ENCODE results near the gene COL6A5. TPM values are rescaled to one million over a fixed set of nuclear protein-coding genes. Genes with fewer than 3 reads are reported as not detected.

Gene COL6A5
- not detected for total RNA-seq

GRCh38 chr3:130345487-130346079 is at the start of gene COL6A5:
TSS of gene COL6A5 (plus strand) at chr3:130345672. CDS start at chr3:130373639, 27,967 bp downstream.

GRCh38 chr3:130516645-130517512 is 171.4 kb downstream of the COL6A5 start, which contains the start of gene COL6A6:
TSS of gene COL6A6 (plus strand) at chr3:130517177. CDS start at chr3:130560365, 43,188 bp downstream.

Other genes with a start within 250 kb of the COL6A5 start
- gene COL6A6, start 171.5 kb downstream of the COL6A5 start, total RNA-seq, result not detected

Measured in activated naive CD4-positive, alpha-beta T cell treated with anti-CD3 and anti-CD28 coated beads, Interleukin-2, amount 10 ng/mL, durations not matched to agents 5 hours and 36 hours (primary cell).